Activated CD4-positive, alpha-beta T cell treated with anti-CD3 and anti-CD28 coated beads, Interleukin-2, amount 10 ng/mL, durations not matched to agents 7 days and 5 days (primary cell): ENCODE results near the gene PPP4C. TPM values are rescaled to one million over a fixed set of nuclear protein-coding genes. Genes with fewer than 3 reads are reported as not detected.

Experiments used
- CTCF ChIA-PET: fragments of 350-600 bp; sonication (Branson Sonifier 250); formaldehyde crosslinking; loops from one replicate; lab custom pipeline; 2021; ENCODE audit warnings: antibody characterized with exemption; lab: Charles Lee
- POLR2A ChIA-PET: fragments of 350-600 bp; sonication (Branson Sonifier 250); formaldehyde crosslinking; loops from one replicate; lab custom pipeline; 2021; ENCODE audit warnings: antibody characterized with exemption; lab: Charles Lee
- DNase-seq: peaks from one replicate; pipeline ENCODE4 v3.0.0-alpha.2; 2020
- H3K27ac Mint-ChIP-seq: one replicate; pipeline ENCODE4 v1.8.0; 2021; ENCODE audit warnings: mild to moderate bottlenecking, moderate library complexity, mixed read lengths
- H3K27me3 Mint-ChIP-seq: one replicate; pipeline ENCODE4 v1.8.0; 2021; ENCODE audit warnings: mixed read lengths
- H3K36me3 Mint-ChIP-seq: one replicate; pipeline ENCODE4 v1.8.0; 2021; ENCODE audit warnings: low read depth, mixed read lengths
- H3K4me1 Mint-ChIP-seq: one replicate; pipeline ENCODE4 v1.8.0; 2021; ENCODE audit warnings: mixed read lengths
- H3K4me3 Mint-ChIP-seq: one replicate; pipeline ENCODE4 v1.8.0; 2021; ENCODE audit warnings: mild to moderate bottlenecking, moderate library complexity, mixed read lengths
- H3K9me3 Mint-ChIP-seq: one replicate; pipeline ENCODE4 v1.8.0; 2021; ENCODE audit warnings: mixed read lengths
- total RNA-seq, 2 experiments: library from RNA; stranded (reverse); gene quantifications; one replicate each; pipeline ENCODE4 v1.2.3, GENCODE V29; 2021

PPP4C gene
- total RNA-seq, 2 experiments from 2014 or later = 129 to 136 TPM

DNA sequence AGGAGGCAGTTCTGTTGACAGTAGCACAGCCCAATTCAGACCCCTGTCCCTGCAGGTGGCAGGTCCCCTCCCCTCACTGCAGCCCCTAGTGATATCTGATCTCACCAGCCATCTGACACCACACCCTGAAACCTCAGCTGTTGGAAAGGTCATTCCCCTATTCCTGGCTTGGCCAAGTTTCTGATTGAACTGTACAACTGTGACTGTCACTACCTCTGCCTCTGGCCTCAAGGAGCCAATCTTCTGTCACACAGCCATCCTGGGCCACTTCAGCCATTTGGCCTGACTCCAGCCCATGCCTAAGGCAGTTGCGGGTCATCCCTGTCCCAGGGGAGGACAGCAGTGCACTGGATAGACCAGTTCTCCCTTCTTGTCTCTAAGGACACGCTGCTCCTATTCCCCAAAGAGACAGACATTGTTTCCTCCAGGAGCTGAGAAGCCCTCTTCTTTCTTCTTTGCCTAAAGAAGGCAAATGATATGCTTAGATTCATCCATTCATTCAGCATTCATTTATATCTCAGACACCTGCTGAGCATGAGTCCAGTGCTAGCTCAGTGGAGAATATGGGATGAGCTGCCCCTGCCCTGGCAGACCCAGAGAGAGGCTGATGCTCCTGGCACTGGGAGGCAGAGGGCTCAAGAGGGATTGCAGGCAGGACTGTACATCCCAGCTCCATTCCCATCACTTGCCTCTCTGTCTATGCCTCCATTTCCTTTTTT is 14.8 kb upstream of the PPP4C start:
- no peaks in the 10 kb centered on the region for H3K9me3 Mint-ChIP-seq
- CTCF ChIA-PET = interaction anchor here (1.3 kb wide), 1 partner anchor 348 kb away, joined by 4 read pairs; no protein-coding TSS in a partner anchor
- no peaks in the 10 kb centered on the region for H3K27me3 Mint-ChIP-seq
- peaks cover 13% of the 10 kb centered on the region for H3K36me3 Mint-ChIP-seq
- POLR2A ChIA-PET = no interaction called here
- peaks cover 12% of the 10 kb centered on the region for H3K4me1 Mint-ChIP-seq
- no peak overlapping the region for H3K27ac Mint-ChIP-seq
- H3K4me3 Mint-ChIP-seq = no peak overlapping the region
- DNase-seq = no peak

DNA sequence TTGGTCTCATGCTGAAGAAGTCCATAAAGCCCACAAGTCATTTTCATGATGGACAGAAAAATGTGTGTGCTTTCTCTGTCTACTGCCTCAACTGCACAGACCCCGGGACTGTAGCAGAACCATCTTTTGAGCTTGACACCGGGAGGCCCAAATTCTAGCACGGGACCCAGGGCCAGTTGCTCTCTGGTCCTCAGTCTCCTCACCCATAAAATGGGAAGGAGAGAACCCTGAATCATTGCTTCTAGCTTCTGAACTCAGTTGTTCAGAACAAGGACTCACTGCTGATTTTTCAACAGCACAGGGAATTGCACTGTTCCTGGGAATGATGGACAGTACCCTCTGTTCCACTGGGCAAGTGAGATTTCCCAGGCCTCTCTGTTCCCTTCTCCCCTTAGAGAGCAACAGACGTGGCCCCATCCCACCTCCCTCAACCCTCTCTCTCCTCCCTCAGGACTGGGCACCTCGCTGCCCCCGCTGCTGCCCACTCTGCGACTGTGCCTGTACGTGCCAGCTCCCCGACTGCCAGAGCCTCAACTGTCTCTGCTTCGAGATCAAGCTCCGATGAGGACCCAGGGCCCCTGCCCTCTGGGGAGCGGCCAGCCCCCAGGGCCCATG is 12.4 kb upstream of the PPP4C start:
- H3K36me3 Mint-ChIP-seq = peaks cover 34% of the 10 kb centered on the region
- H3K9me3 Mint-ChIP-seq = no peaks in the 10 kb centered on the region
- no peaks in the 10 kb centered on the region for H3K27me3 Mint-ChIP-seq
- H3K4me1 Mint-ChIP-seq = peaks cover 27% of the 10 kb centered on the region
- CTCF ChIA-PET = interaction anchor here (0.6 to 3.0 kb wide), 7 partner anchors 8 to 346 kb away, joined by 3 to 19 read pairs (median 4); partner anchors contain the start of gene TBX6
- H3K4me3 Mint-ChIP-seq = peak overlapping the region; percentile 99
- H3K27ac Mint-ChIP-seq = peak overlapping the region; percentile 99
- POLR2A ChIA-PET = interaction anchor here (0.6 kb wide), 2 partner anchors 12 to 388 kb away, joined by 3 to 6 read pairs; no protein-coding TSS in a partner anchor
- DNase-seq = no peak

DNA sequence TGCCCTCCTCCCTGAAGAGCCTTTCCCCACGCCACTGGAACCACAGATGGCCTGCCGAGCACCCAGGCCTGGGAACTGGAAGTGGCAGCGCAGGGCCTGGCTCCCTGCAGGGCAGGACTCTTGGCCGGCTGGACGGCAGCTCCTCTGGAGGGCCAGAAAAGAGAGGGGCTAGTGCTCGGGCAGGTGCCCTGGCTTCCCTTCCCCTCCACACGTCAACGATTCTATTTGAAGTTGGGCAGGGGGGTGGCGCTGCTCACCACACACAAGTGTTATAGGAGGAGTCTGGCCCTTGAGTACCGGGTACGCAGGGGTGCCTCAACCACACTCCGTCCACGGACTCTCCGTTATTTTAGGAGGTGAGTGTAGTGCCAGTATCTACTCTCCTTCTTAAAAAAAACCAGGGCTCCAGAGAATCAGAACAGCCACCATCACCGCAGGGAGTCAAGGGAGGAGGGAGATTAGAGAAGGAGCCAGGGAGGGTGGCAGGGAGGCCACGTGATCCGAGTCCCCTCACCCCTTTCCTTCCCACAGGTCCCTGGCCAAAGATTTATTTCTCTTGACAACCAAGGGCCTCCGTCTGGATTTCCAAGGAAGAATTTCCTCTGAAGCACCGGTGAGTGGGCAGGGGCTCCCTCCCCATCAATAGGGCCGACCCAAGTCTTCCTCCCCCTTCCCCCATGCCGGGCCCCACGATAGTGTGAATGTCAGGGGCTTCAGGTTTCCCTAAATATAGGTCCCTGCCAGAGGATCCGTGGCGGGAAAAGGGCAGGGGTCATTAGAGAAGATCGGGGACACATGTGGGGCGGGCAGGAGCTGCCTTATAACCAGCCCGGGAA is 11.7 kb upstream of the PPP4C start:
- Mint-ChIP-seq H3K27me3 (no peaks in the 10 kb centered on the region), H3K36me3 (peaks cover 42% of the 10 kb centered on the region), H3K4me1 (peaks cover 33% of the 10 kb centered on the region), H3K27ac (peak overlapping the region; percentile 99), H3K4me3 (peak overlapping the region; percentile 99), H3K9me3 (no peaks in the 10 kb centered on the region)
- ChIA-PET POLR2A (interaction anchor here (1.5 to 1.8 kb wide), 2 partner anchors 11 to 28 kb away, joined by 4 to 7 read pairs; partner anchors contain the start of gene TBX6), CTCF (interaction anchor here (0.7 to 4.1 kb wide), 9 partner anchors 9 to 346 kb away, joined by 3 to 39 read pairs (median 5); partner anchors contain the start of genes TBX6 and TLCD3B)
- DNase-seq = peak; percentile 75

DNA sequence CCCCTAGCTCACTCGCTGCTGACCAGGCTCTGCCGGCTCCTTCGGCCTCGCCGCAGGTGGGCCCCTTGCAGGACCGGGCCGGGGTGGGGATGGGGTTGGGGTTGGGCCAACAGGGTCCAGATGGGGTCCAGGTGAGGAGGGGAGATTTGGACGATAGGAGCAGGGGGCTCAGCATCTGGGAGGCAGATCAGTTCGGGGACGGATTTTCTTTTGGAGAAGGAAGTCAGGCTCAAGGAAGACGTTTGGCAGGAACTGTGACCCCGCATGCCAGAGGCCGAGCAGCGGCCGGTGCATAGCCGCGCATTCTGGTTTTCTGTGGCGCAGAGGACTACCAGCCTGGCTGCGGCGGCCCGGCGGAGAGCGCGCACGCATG is 11.1 kb upstream of the PPP4C start:
- CTCF ChIA-PET = interaction anchor here (1.2 to 4.1 kb wide), 5 partner anchors 9 to 78 kb away, joined by 3 to 39 read pairs (median 5); partner anchors contain the start of genes TBX6 and TLCD3B
- H3K9me3 Mint-ChIP-seq = no peaks in the 10 kb centered on the region
- peaks cover 48% of the 10 kb centered on the region for H3K36me3 Mint-ChIP-seq

DNA sequence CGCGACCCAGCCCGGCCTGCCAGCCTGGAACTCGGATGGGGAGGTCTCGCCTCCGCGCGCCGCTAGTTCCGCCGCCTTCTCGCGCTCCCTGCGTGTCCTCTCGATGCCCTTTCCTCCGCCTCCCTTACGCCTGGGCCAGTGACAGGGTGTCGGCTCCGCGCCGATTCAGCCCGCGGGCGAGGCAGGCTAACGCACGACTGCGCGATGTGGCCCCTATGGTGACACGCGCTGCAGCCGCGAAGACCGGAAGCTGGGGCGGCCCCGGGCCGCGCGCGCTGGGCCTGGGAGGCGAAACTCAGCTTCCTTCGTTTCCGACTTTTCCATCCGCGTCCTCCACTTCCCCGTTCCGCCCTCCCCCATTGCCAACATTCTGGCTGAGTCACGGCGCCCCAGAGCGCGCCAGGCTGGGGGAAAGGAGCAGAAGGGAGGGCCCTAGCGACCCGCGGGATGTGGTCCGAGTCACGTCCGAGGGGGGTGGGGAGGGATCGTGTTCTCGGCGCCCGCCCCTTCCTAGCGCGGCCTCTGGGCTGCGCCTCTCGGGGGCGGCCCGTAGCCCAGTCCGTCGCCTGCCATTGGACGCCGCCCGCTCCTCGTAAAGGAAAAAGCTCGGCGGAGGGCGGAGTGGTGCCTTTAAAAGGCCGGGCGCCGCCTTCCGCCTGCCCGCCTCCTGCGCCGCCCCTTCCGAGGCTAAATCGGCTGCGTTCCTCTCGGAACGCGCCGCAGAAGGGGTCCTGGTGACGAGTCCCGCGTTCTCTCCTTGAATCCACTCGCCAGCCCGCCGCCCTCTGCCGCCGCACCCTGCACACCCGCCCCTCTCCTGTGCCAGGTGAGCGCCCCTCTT is 10.5 kb upstream of the PPP4C start, which contains the start of gene ALDOA:
ALDOA (plus strand) TSS at position 659 of the 841 bp plus-strand sequence. CDS start 1,138 bp downstream, outside the sequence.
- peaks cover 41% of the 10 kb centered on the region for H3K4me1 Mint-ChIP-seq
- H3K9me3 Mint-ChIP-seq = no peaks in the 10 kb centered on the region
- peak within 1 kb of the TSS; percentile 99 for H3K27ac Mint-ChIP-seq
- DNase-seq = peak; percentile 96
- H3K27me3 Mint-ChIP-seq = no peaks in the 10 kb centered on the region
- POLR2A ChIA-PET = interaction anchor here (0.6 to 1.8 kb wide), 8 partner anchors 10 to 103 kb away, joined by 3 to 8 read pairs (median 4); partner anchors contain the start of genes PPP4C, TBX6 and TMEM219
- CTCF ChIA-PET = interaction anchor here (1.0 to 4.1 kb wide), 8 partner anchors 10 to 311 kb away, joined by 3 to 39 read pairs (median 4); partner anchors contain the start of genes TAOK2, TBX6 and TLCD3B
- H3K36me3 Mint-ChIP-seq = peaks cover 54% of the 10 kb centered on the region
- H3K4me3 Mint-ChIP-seq = peak within 1 kb of the TSS; percentile 99

More for the DNA sequence above, 11.1 kb upstream of the PPP4C start:
- no peak for DNase-seq
- peaks cover 39% of the 10 kb centered on the region for H3K4me1 Mint-ChIP-seq
- H3K27me3 Mint-ChIP-seq = no peaks in the 10 kb centered on the region
- H3K4me3 Mint-ChIP-seq = peak overlapping the region; percentile 99
- peak overlapping the region; percentile 99 for H3K27ac Mint-ChIP-seq
- POLR2A ChIA-PET = interaction anchor here (0.6 to 1.8 kb wide), 4 partner anchors 11 to 27 kb away, joined by 3 to 7 read pairs (median 4); partner anchors contain the start of gene TBX6

DNA sequence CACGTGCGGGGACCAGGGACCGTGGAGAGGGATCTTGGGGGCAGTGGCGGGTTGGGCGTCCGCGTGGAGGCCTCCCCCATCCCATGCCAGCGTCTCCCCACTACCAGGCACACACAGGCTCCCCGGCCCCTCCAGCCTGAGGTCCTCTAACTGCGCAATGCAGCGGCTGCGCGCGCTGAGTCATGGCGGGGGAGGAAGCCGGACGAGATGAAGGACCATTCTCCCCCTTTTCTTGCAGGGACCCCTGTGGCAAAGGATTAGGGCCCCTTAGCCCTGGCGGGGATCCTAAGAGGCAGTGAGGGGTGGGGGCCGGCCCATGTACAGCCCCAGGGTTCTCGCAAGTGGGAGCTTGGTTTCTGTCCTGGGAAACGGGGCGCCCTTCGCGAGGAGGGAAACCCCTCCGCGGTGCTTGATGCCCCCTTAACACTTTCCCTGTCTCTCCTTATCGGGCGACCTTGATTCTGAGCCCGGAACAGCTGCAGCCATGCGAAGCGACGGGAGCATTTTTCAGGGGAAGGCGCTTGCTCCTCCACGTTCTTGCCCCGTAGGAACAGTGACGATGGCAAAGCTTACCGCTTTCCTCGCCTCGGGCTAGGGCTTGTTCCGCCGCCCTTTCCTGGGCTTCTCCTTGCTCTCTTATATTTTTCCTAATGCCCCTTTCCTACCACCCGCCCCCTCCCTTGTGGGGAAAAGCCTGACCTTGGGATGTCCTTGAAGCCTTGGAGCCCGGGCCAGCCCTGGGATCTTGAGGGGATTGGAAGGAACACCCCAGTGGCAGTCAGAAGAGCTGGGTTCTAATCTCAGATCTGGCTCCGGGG is 9.6 kb upstream of the PPP4C start:
- Mint-ChIP-seq H3K27me3 (no peaks in the 10 kb centered on the region), H3K4me1 (peaks cover 41% of the 10 kb centered on the region), H3K36me3 (peaks cover 53% of the 10 kb centered on the region), H3K4me3 (peak overlapping the region; percentile 99), H3K9me3 (no peaks in the 10 kb centered on the region), H3K27ac (peak overlapping the region; percentile 99)
- ChIA-PET CTCF (interaction anchor here (0.7 to 4.1 kb wide), 8 partner anchors 9 to 310 kb away, joined by 3 to 39 read pairs (median 4); partner anchors contain the start of genes TAOK2, TBX6 and TLCD3B), POLR2A (interaction anchor here (0.9 to 1.8 kb wide), 6 partner anchors 10 to 26 kb away, joined by 3 to 8 read pairs (median 5); partner anchors contain the start of genes PPP4C and TBX6)
- no peak for DNase-seq

DNA sequence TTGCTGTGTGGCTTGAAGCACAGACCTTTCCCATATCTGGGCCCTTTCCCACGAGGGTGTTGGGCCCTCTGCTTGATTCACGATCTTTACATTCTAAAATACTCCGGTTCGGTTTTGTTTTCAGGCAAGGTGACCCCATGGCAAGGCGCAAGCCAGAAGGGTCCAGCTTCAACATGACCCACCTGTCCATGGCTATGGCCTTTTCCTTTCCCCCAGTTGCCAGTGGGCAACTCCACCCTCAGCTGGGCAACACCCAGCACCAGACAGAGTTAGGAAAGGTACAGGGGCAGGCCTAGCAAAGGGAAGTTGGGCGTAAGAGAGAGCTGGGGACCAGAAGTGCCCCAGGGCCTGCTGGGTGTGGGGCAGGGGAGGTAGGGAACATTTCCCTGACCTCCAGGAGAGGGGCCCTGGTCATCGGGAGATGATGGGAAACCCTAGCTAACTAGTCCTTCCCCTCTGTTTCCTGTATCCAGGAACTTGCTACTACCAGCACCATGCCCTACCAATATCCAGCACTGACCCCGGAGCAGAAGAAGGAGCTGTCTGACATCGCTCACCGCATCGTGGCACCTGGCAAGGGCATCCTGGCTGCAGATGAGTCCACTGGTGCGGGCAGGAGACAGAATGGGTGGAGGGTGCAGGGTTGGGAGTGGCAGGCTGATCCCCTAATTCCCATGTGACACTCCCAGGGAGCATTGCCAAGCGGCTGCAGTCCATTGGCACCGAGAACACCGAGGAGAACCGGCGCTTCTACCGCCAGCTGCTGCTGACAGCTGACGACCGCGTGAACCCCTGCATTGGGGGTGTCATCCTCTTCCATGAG is 8.8 kb upstream of the PPP4C start:
- peaks cover 58% of the 10 kb centered on the region for H3K36me3 Mint-ChIP-seq
- peak overlapping the region; percentile 99 for H3K4me3 Mint-ChIP-seq
- ChIA-PET POLR2A (no interaction called here), CTCF (interaction anchor here (0.6 to 4.1 kb wide), 5 partner anchors 8 to 574 kb away, joined by 3 to 39 read pairs (median 4); partner anchors contain the start of gene TBX6)
- peaks cover 41% of the 10 kb centered on the region for H3K4me1 Mint-ChIP-seq
- peak overlapping the region; percentile 99 for H3K27ac Mint-ChIP-seq
- no peaks in the 10 kb centered on the region for H3K9me3 Mint-ChIP-seq
- DNase-seq = no peak
- H3K27me3 Mint-ChIP-seq = no peaks in the 10 kb centered on the region

DNA sequence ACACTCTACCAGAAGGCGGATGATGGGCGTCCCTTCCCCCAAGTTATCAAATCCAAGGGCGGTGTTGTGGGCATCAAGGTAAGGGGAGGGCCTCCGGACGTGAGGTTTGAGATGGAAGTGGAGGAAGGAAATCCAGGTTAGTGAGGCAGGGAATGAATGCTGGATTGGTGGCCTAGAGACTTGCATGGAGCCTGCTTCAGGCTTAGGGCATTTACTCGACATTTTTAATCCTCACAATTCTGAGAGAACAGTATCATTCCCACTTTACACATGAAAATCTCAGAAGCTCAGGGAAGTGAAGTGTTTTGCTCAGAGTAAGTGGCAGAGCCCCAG is 8.2 kb upstream of the PPP4C start:
- CTCF ChIA-PET = interaction anchor here (0.6 to 4.1 kb wide), 3 partner anchors 11 to 574 kb away, joined by 3 to 39 read pairs (median 4); partner anchors contain the start of gene TBX6
- H3K36me3 Mint-ChIP-seq = peaks cover 62% of the 10 kb centered on the region
- H3K4me1 Mint-ChIP-seq = peaks cover 42% of the 10 kb centered on the region
- peak overlapping the region; percentile 99 for H3K27ac Mint-ChIP-seq
- POLR2A ChIA-PET = no interaction called here
- DNase-seq = no peak
- H3K27me3 Mint-ChIP-seq = no peaks in the 10 kb centered on the region
- peak overlapping the region; percentile 99 for H3K4me3 Mint-ChIP-seq
- no peaks in the 10 kb centered on the region for H3K9me3 Mint-ChIP-seq

DNA sequence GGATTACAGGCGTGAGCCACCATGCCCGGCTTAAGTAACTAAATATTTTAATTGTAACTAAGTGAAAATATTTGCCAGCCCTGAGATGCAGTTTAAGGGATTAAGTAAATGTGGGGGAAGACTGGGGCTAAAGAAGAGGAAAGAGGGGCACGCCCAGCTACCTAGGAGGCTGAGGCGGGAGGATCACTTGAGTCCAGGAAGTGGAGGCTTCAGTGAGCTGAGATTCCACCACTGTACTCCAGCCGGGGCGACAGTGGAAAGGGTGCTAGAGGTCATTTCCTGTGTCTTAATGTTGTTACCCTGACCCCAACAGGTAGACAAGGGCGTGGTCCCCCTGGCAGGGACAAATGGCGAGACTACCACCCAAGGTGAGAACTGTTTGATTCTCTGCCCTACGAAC is 7.5 kb upstream of the PPP4C start:
- peaks cover 62% of the 10 kb centered on the region for H3K36me3 Mint-ChIP-seq
- no peaks in the 10 kb centered on the region for H3K27me3 Mint-ChIP-seq
- H3K27ac Mint-ChIP-seq = peak overlapping the region; percentile 77
- peaks cover 40% of the 10 kb centered on the region for H3K4me1 Mint-ChIP-seq
- POLR2A ChIA-PET = no interaction called here
- H3K4me3 Mint-ChIP-seq = peak overlapping the region; percentile 39
- DNase-seq = no peak
- no peaks in the 10 kb centered on the region for H3K9me3 Mint-ChIP-seq
- CTCF ChIA-PET = interaction anchor here (1.3 to 1.8 kb wide), 2 partner anchors 11 to 16 kb away, joined by 3 to 4 read pairs; a partner anchor contains a TSS
